ENCODE data around the gene NADSYN1.

Gene NADSYN1

GRCh38 chr11:71446150-71446549, 6.9 kb upstream of the NADSYN1 start:
- no peak for TF ChIP-seq CTCF (conservative IDR thresholded peaks at IDR 0.05; ENCODE audit: low read length)
- H3K4me3 ChIP-seq (ENCODE audit: low read length), result no peak overlapping the region

GRCh38 chr11:71446942-71447688, 5.9 kb upstream of the NADSYN1 start:
- no peak for TF ChIP-seq CTCF (conservative IDR thresholded peaks at IDR 0.05; ENCODE audit: low read length)
- peak overlapping the region; percentile 73 for H3K4me3 ChIP-seq (ENCODE audit: low read length)
- peak; percentile 81 for DNase-seq (ENCODE audit: low read depth)

More at GRCh38 chr11:71446150-71446549, 6.9 kb upstream of the NADSYN1 start:
- DNase-seq (ENCODE audit: low read depth), result no peak

- DNase-seq (ENCODE audit: low read depth), result peak; percentile 2
- peak overlapping the region; percentile 73 for H3K4me3 ChIP-seq (ENCODE audit: low read length)
- no peak for TF ChIP-seq CTCF (conservative IDR thresholded peaks at IDR 0.05; ENCODE audit: low read length)
Measured at GRCh38 chr11:71447791-71448256, 5.2 kb upstream of the NADSYN1 start.

GRCh38 chr11:71448257-71449171, 4.5 kb upstream of the NADSYN1 start, which contains the start of gene DHCR7:
Gene DHCR7, minus strand, starts transcription at chr11:71448393. Its CDS starts 3,441 bp downstream, at chr11:71444952.
- no peak for TF ChIP-seq CTCF (conservative IDR thresholded peaks at IDR 0.05; ENCODE audit: low read length)
- peak within 1 kb of the TSS; percentile 97 for H3K4me3 ChIP-seq (ENCODE audit: low read length)
- peak; percentile 91 for DNase-seq (ENCODE audit: low read depth)

GRCh38 chr11:71449596-71449995, 3.4 kb upstream of the NADSYN1 start:
- peak overlapping the region; percentile 97 for H3K4me3 ChIP-seq (ENCODE audit: low read length)
- no peak for DNase-seq (ENCODE audit: low read depth)
- no peak for TF ChIP-seq CTCF (conservative IDR thresholded peaks at IDR 0.05; ENCODE audit: low read length)

- no peak for TF ChIP-seq CTCF (conservative IDR thresholded peaks at IDR 0.05; ENCODE audit: low read length)
- no peak overlapping the region for H3K4me3 ChIP-seq (ENCODE audit: low read length)
- DNase-seq (ENCODE audit: low read depth), result no peak
Measured at GRCh38 chr11:71450507-71450906, 2.5 kb upstream of the NADSYN1 start.
